SK-N-SH (cell line): ENCODE results near the gene DYNLT1. TPM values are rescaled to one million over a fixed set of nuclear protein-coding genes. Genes with fewer than 3 reads are reported as not detected.

Experiments used
- CTCF ChIA-PET: fragments of 300-600, 350-600 bp; formaldehyde crosslinking; extraction: SDS; loops from one replicate; lab custom pipeline; 2021; lab: Yijun Ruan, JAX
- POLR2A ChIA-PET: fragments of 350-600 bp; sonication (Branson Sonifier 250); formaldehyde crosslinking; extraction: SDS; loops from one replicate; lab custom pipeline; 2020; ENCODE audit warnings: antibody characterized with exemption, inconsistent platforms; lab: Yijun Ruan, JAX
- DNase-seq: peaks from one replicate; pipeline ENCODE4 v3.0.0; 2012
- H2AFZ ChIP-seq: fragments of 200-600 bp; sonication (generic); 2 replicates; pipeline ENCODE4 v1.8.1; 2016; ENCODE audit warnings: antibody characterized with exemption, mild to moderate bottlenecking, low read depth
- H3F3A ChIP-seq: fragments of 200-600 bp; sonication (generic); replicated peaks from 2 replicates; pipeline ENCODE3; 2016; ENCODE audit warnings: antibody characterized with exemption, mild to moderate bottlenecking; ENCODE audit not compliant: insufficient read depth
- H3K27ac ChIP-seq, 2 experiments: fragments of 200-500 bp in 1 of 2; fragments of 200-600 bp in 1 of 2; sonication (Bioruptor generic) in 1 of 2; sonication (generic), shearing (Covaris generic) in 1 of 2; 2 replicates each; pipeline versions ENCODE4 v1.5.1 to v1.6.1; 2014 to 2016; ENCODE audit warnings: low read depth in 2 of 2, inconsistent platforms in 1 of 2, low read length in 1 of 2, mild to moderate bottlenecking in 1 of 2, mixed read lengths in 1 of 2
- H3K27me3 ChIP-seq: fragments of 200-600 bp; sonication (generic), shearing (Covaris generic); 2 replicates; pipeline ENCODE4 v1.6.1; 2016; ENCODE audit warnings: mixed run types; ENCODE audit not compliant: insufficient read depth
- H3K36me3 ChIP-seq, 2 experiments: fragments of 200-500 bp in 1 of 2; fragments of 200-600 bp in 1 of 2; sonication (Bioruptor generic) in 1 of 2; sonication (generic) in 1 of 2; replicated peaks in 1 of 2; 2 replicates each; pipeline versions ENCODE3 to v1.5.1; 2014 to 2016; ENCODE audit warnings: low read length in 1 of 2, mild to moderate bottlenecking in 1 of 2; ENCODE audit not compliant: insufficient read depth in 2 of 2, control insufficient read depth in 1 of 2
- H3K4me1 ChIP-seq, 2 experiments: fragments of 200-500 bp in 1 of 2; fragments of 200-600 bp in 1 of 2; sonication (Bioruptor generic) in 1 of 2; sonication (generic), shearing (Covaris generic) in 1 of 2; 2 replicates each; pipeline versions ENCODE4 v1.5.1 to v1.6.1; 2014 to 2016; ENCODE audit warnings: low read depth in 1 of 2, low read length in 1 of 2, mixed run types in 1 of 2; ENCODE audit not compliant: insufficient read depth in 2 of 2, control insufficient read depth in 1 of 2
- H3K4me2 ChIP-seq: fragments of 200-600 bp; sonication (generic), shearing (Covaris generic); 2 replicates; pipeline ENCODE4 v1.6.1; 2017; ENCODE audit warnings: mixed run types
- H3K4me3 ChIP-seq, 2 experiments: fragments of 200-500 bp in 1 of 2; fragments of 200-600 bp in 1 of 2; sonication (Bioruptor generic) in 1 of 2; sonication (generic), shearing (Covaris generic) in 1 of 2; 2 replicates each; pipeline versions ENCODE4 v1.5.1 to v1.8.1; 2014 to 2016; ENCODE audit warnings: low read depth in 2 of 2, inconsistent platforms in 1 of 2, low read length in 1 of 2, mild to moderate bottlenecking in 1 of 2, mixed read lengths in 1 of 2, moderate library complexity in 1 of 2
- H3K79me2 ChIP-seq: fragments of 200-600 bp; sonication (generic); 2 replicates; pipeline ENCODE4 v1.8.1; 2017; ENCODE audit warnings: mild to moderate bottlenecking; ENCODE audit not compliant: insufficient read depth
- H3K9ac ChIP-seq: fragments of 200-600 bp; sonication (generic); 2 replicates; pipeline ENCODE4 v1.6.1; 2017; ENCODE audit warnings: mixed run types
- H3K9me2 ChIP-seq: fragments of 200-600 bp; sonication (generic); 2 replicates; pipeline ENCODE4 v1.6.1; 2017; ENCODE audit warnings: mixed run types
- H3K9me3 ChIP-seq: fragments of 200-600 bp; sonication (generic); 2 replicates; pipeline ENCODE4 v1.6.1; 2017; ENCODE audit warnings: mixed run types, mild to moderate bottlenecking, moderate library complexity
- H4K20me1 ChIP-seq: fragments of 200-600 bp; sonication (generic); 2 replicates; pipeline ENCODE4 v1.6.1; 2017; ENCODE audit warnings: mild to moderate bottlenecking, mixed run types; ENCODE audit not compliant: insufficient read depth
- CTCF ChIP-seq: fragments of 200-600 bp; sonication (generic); IDR thresholded peaks from 2 replicates; pipeline ENCODE4 v1.6.1; 2017; ENCODE audit warnings: antibody characterized with exemption, mild to moderate bottlenecking, moderate library complexity
- ELF1 ChIP-seq: IDR thresholded peaks from 2 replicates; pipeline ENCODE4 v1.4.0; 2012
- FOSL2 ChIP-seq: IDR thresholded peaks from 2 replicates; pipeline ENCODE4 v1.4.0; 2012; ENCODE audit warnings: low read depth, mild to moderate bottlenecking, moderate library complexity, borderline replicate concordance
- FOXM1 ChIP-seq: IDR thresholded peaks from 2 replicates; pipeline ENCODE4 v1.4.0; 2012; ENCODE audit warnings: low read depth, mild to moderate bottlenecking
- GABPA ChIP-seq: IDR thresholded peaks from 2 replicates; pipeline ENCODE4 v1.4.0; 2012; ENCODE audit warnings: low read depth, mild to moderate bottlenecking
- MAX ChIP-seq: IDR thresholded peaks from 2 replicates; pipeline ENCODE4 v1.4.0; 2012; ENCODE audit warnings: low read depth
- MXI1 ChIP-seq: IDR thresholded peaks from 2 replicates; pipeline ENCODE4 v1.6.1; 2012; ENCODE audit warnings: mild to moderate bottlenecking, low read depth, low read length, improper control_type of control experiment
- PBX3 ChIP-seq: IDR thresholded peaks from 2 replicates; pipeline ENCODE4; 2012
- POLR2AphosphoS5 ChIP-seq: IDR thresholded peaks from 2 replicates; pipeline ENCODE4 v1.6.1; 2012; ENCODE audit warnings: low read depth, low read length
- RAD21 ChIP-seq: IDR thresholded peaks from 2 replicates; pipeline ENCODE4 v1.6.1; 2012; ENCODE audit warnings: mild to moderate bottlenecking, low read length
- RCOR1 ChIP-seq: fragments of 150-350 bp; IDR thresholded peaks from 2 replicates; pipeline ENCODE4 v1.6.1; 2017; ENCODE audit warnings: antibody characterized with exemption, low read length
- SMC3 ChIP-seq: IDR thresholded peaks from 2 replicates; pipeline ENCODE4 v1.6.1; 2012; ENCODE audit warnings: low read depth, low read length, improper control_type of control experiment
- USF2 ChIP-seq: fragments of 150-350 bp; IDR thresholded peaks from 2 replicates; pipeline ENCODE4 v1.6.1; 2017; ENCODE audit warnings: antibody characterized with exemption, low read length, low read depth, borderline replicate concordance
- YY1 ChIP-seq: IDR thresholded peaks from 2 replicates; pipeline ENCODE4 v1.4.0; 2012; ENCODE audit warnings: low read depth, mild to moderate bottlenecking
- ZBTB33 ChIP-seq: IDR thresholded peaks from 2 replicates; pipeline ENCODE4 v1.4.0; 2012; ENCODE audit warnings: low read depth, borderline replicate concordance
- WGBS: methylation state at CpG from one replicate; pipeline ENCODE4 v1.1.6; 2017; ENCODE audit warnings: low lambda C conversion rate; 5-methylcytosine and 5-hydroxymethylcytosine counted together
- polyA plus RNA-seq, 3 experiments: library from polyadenylated mRNA; depleted of rRNA; stranded (reverse); fragments of >200 nt; gene quantifications; 2 replicates each; pipeline ENCODE4 v1.2.3, GENCODE V29; 2012

Gene DYNLT1
- polyA plus RNA-seq, 1 of the 3 experiments (the other 2 are of a cell fraction), result 306 TPM

- Histone ChIP-seq H3K4me1 (peaks cover 0 to 15% of the 10 kb centered on the region in 2 experiments; a peak in 2 of 4 replicates), H3K36me3 (peaks cover 40 to 45% of the 10 kb centered on the region in 2 experiments), H3K4me2 (no peak overlapping the region), H3K27me3 (no peaks in the 10 kb centered on the region), H4K20me1 (no peaks in the 10 kb centered on the region), H3K9ac (no peak overlapping the region), H3K4me3 (no peak overlapping the region), H3K79me2 (peaks cover 10% of the 10 kb centered on the region; the same call in 1 of the 2 replicates), H3F3A (no peaks in the 10 kb centered on the region), H2AFZ (no peak overlapping the region), H3K27ac (no peak overlapping the region), H3K9me3 (no peaks in the 10 kb centered on the region)
- POLR2A ChIA-PET, result interaction anchor here (1.4 kb wide), 1 partner anchor 69 kb away, joined by 6 read pairs; no protein-coding TSS in a partner anchor
- CTCF ChIA-PET, result interaction anchor here (0.6 to 4.0 kb wide), 51 partner anchors 9 to 438 kb away, joined by 3 to 28 read pairs (median 4); partner anchors contain the start of genes SYTL3 and TMEM181
- 44% methylated on average over 13 of the region's 13 CpGs for WGBS
- peak; percentile 85 for DNase-seq
- TF ChIP-seq RAD21 (peak; percentile 79), MXI1 (peak; percentile 70; the same call in 1 of the 2 replicates), USF2 (no peak), FOXM1 (no peak), MAX (peak; percentile 44; the same call in 1 of the 2 replicates), SMC3 (peak; percentile 80), CTCF (peak; percentile 74), RCOR1 (peak; percentile 59; the same call in 1 of the 2 replicates)
- TF ChIP-seq, all 33 proteins: peak for 6
- no peaks in the 10 kb centered on the region for H3K9me2 ChIP-seq
Measured at GRCh38 chr6:158605266-158605878, 39.2 kb downstream of the DYNLT1 start.

GRCh38 chr6:158604048-158604406 lies 40.5 kb downstream of the DYNLT1 start:
- H3K27ac ChIP-seq, result peak overlapping the region in 1 of 2 experiments; percentile 64; a peak in 2 of 4 replicates
- POLR2A ChIA-PET, result interaction anchor here (0.6 to 0.8 kb wide), 2 partner anchors 383 to 1659 kb away, joined by 4 to 9 read pairs; no protein-coding TSS in a partner anchor
- no peak for TF ChIP-seq MAX
- no peak for TF ChIP-seq PBX3
- TF ChIP-seq MXI1, result no peak
- no peak for TF ChIP-seq ZBTB33
- TF ChIP-seq ELF1, result no peak
- no peak for TF ChIP-seq CTCF
- no peak for TF ChIP-seq POLR2AphosphoS5
- no peak for TF ChIP-seq GABPA
- TF ChIP-seq FOXM1, result no peak
- TF ChIP-seq FOSL2, result no peak
- no peak for TF ChIP-seq YY1
- TF ChIP-seq, all 33 proteins: peak for 0
- 87% methylated on average over 6 of the region's 6 CpGs for WGBS
- Histone ChIP-seq H2AFZ (no peak overlapping the region), H3K79me2 (peaks cover 10% of the 10 kb centered on the region; the same call in 1 of the 2 replicates), H4K20me1 (no peaks in the 10 kb centered on the region), H3K36me3 (peaks cover 34 to 36% of the 10 kb centered on the region in 2 experiments), H3K9ac (no peak overlapping the region), H3F3A (no peaks in the 10 kb centered on the region), H3K4me2 (no peak overlapping the region), H3K4me3 (no peak overlapping the region), H3K9me2 (no peaks in the 10 kb centered on the region), H3K4me1 (peaks cover 0 to 15% of the 10 kb centered on the region in 2 experiments; a peak in 2 of 4 replicates), H3K27me3 (no peaks in the 10 kb centered on the region), H3K9me3 (no peaks in the 10 kb centered on the region)
- peak; percentile 44 for DNase-seq
- CTCF ChIA-PET, result interaction anchor here (0.8 to 4.0 kb wide), 19 partner anchors 10 to 391 kb away, joined by 3 to 28 read pairs (median 5); partner anchors contain the start of gene DYNLT1
